Trophoblast cell (in vitro differentiated cells and primary cell): Measurements from ENCODE around the gene HSPA1A.
A peak's percentile ranks its signal among the peaks of the same experiment; 100 is the strongest.
"Not testable (repeated sequence)": the region's sequence is repeated elsewhere in the genome, so short reads cannot be mapped to it uniquely, and the experiment has no call there.

Experiments
- DNase-seq, 2 donors: peaks; one replicate each; pipeline ENCODE4 v3.0.0-alpha.2; 2016
- H2AFZ ChIP-seq: 2 replicates; pipeline ENCODE4 v1.6.1; 2013; ENCODE audit warnings: low read length, moderate library complexity, mild to moderate bottlenecking; ENCODE audit not compliant: insufficient read depth, poor library complexity
- H2AK5ac ChIP-seq: 2 replicates; pipeline ENCODE4 v1.6.1; 2013; ENCODE audit warnings: mild to moderate bottlenecking, low read length
- H2BK120ac ChIP-seq: 2 replicates; pipeline ENCODE4 v1.6.1; 2013; ENCODE audit warnings: low read length, mild to moderate bottlenecking, moderate library complexity; ENCODE audit not compliant: insufficient read depth, poor library complexity
- H2BK12ac ChIP-seq: 2 replicates; pipeline ENCODE4 v1.6.1; 2013; ENCODE audit warnings: mild to moderate bottlenecking, low read length, moderate library complexity
- H2BK5ac ChIP-seq: 2 replicates; pipeline ENCODE4 v1.6.1; 2013; ENCODE audit warnings: low read length, low read depth, moderate library complexity, mild to moderate bottlenecking; ENCODE audit not compliant: poor library complexity
- H3K14ac ChIP-seq: 2 replicates; pipeline ENCODE4 v1.6.1; 2013; ENCODE audit warnings: mild to moderate bottlenecking, low read length
- H3K18ac ChIP-seq: 2 replicates; pipeline ENCODE4 v1.6.1; 2013; ENCODE audit warnings: mild to moderate bottlenecking, low read length
- H3K23ac ChIP-seq: 2 replicates; pipeline ENCODE4 v1.6.1; 2013; ENCODE audit warnings: low read length
- H3K27ac ChIP-seq: 2 replicates; pipeline ENCODE4 v1.5.1; 2013; ENCODE audit warnings: low read depth, mild to moderate bottlenecking, inconsistent platforms, low read length, moderate library complexity
- H3K27me3 ChIP-seq: 2 replicates; pipeline ENCODE4 v1.6.1; 2013; ENCODE audit warnings: inconsistent platforms, mild to moderate bottlenecking, low read length, moderate library complexity; ENCODE audit not compliant: insufficient read depth
- H3K36me3 ChIP-seq, 2 experiments: 1 replicate in 1 of 2; 2 replicates in 1 of 2; pipeline ENCODE4 v1.6.1; 2013; ENCODE audit warnings: low read length in 2 of 2, mild to moderate bottlenecking in 2 of 2, moderate library complexity in 1 of 2; ENCODE audit not compliant: insufficient read depth in 2 of 2, control insufficient read depth in 1 of 2
- H3K4ac ChIP-seq: 2 replicates; pipeline ENCODE4 v1.6.1; 2013; ENCODE audit warnings: low read depth, mild to moderate bottlenecking, low read length, moderate library complexity
- H3K4me1 ChIP-seq, 2 experiments: 1 replicate in 1 of 2; 2 replicates in 1 of 2; pipeline ENCODE4 v1.6.1; 2013; ENCODE audit warnings: low read length in 2 of 2, mild to moderate bottlenecking in 2 of 2, moderate library complexity in 1 of 2; ENCODE audit not compliant: insufficient read depth in 2 of 2, control insufficient read depth in 1 of 2
- H3K4me2 ChIP-seq: 2 replicates; pipeline ENCODE4 v1.6.1; 2013; ENCODE audit warnings: inconsistent platforms, mild to moderate bottlenecking, low read length, moderate library complexity
- H3K4me3 ChIP-seq: 2 replicates; pipeline ENCODE4 v1.5.1; 2013; ENCODE audit warnings: mild to moderate bottlenecking, low read depth, low read length, inconsistent platforms
- H3K79me1 ChIP-seq: one replicate; pipeline ENCODE4 v1.6.1; 2013; ENCODE audit warnings: low read length
- H3K79me2 ChIP-seq: 2 replicates; pipeline ENCODE4 v1.6.1; 2013; ENCODE audit warnings: low read length, mild to moderate bottlenecking; ENCODE audit not compliant: control insufficient read depth, insufficient read depth, poor library complexity
- H3K9ac ChIP-seq: 2 replicates; pipeline ENCODE4 v1.6.1; 2013; ENCODE audit warnings: mild to moderate bottlenecking, low read length
- H3K9me3 ChIP-seq: 2 replicates; pipeline ENCODE4 v1.6.1; 2013; ENCODE audit warnings: low read depth, mild to moderate bottlenecking, control low read depth, inconsistent platforms, low read length; ENCODE audit not compliant: insufficient read depth
- H4K12ac ChIP-seq: 2 replicates; pipeline ENCODE4 v1.6.1; 2013; ENCODE audit warnings: low read depth, mild to moderate bottlenecking, low read length, moderate library complexity
- H4K8ac ChIP-seq: 2 replicates; pipeline ENCODE4 v1.6.1; 2013; ENCODE audit warnings: low read depth, mild to moderate bottlenecking, low read length, moderate library complexity
- H4K91ac ChIP-seq: one replicate; pipeline ENCODE4 v1.6.1; 2013; ENCODE audit warnings: low read depth, mild to moderate bottlenecking, low read length, moderate library complexity
- WGBS: extraction: QIAGEN DNeasy Blood & Tissue Kit; methylation state at CpG from one replicate; pipeline ENCODE4 v1.1.7; 2013; ENCODE audit warnings: missing lambda C conversion rate; ENCODE audit not compliant: insufficient read length, insufficient coverage; ENCODE audit errors: extremely low coverage; 5-methylcytosine and 5-hydroxymethylcytosine counted together

The HSPA1A gene

DNA sequence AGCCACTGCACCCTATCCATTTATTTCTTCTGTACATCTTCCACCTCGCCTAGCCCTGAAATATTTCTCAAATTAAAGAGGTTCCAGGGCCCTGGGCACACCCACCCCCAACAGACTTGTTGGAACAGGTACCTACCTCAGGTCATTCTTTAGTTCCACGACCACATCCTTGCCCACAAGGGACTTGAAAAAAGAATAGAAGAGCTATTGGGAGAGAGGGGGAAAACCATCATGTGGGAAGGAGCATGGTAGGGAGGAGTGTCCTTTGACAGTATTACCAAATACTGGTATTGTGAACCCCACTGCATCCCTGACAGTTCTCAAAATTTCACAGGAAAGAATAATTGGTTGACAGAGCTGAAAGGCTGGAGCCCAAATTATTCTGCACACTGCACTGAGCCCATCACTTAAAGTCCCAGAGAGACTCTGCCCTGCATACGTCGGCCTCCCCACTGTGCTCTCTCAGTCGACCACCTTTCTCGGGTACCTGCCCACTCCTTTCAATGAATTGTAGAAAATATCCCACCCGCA, 9.3 kb upstream of the HSPA1A start:
- Histone ChIP-seq H3K4me1 (peaks cover 0 to 3% of the 10 kb centered on the region in 2 experiments), H2AK5ac (no peak overlapping the region), H3K27me3 (no peaks in the 10 kb centered on the region), H2BK12ac (no peak overlapping the region), H3K79me2 (peaks cover 5% of the 10 kb centered on the region), H3K36me3 (peaks cover 12 to 13% of the 10 kb centered on the region in 2 experiments), H3K4me3 (peak overlapping the region; percentile 77), H3K14ac (peak overlapping the region; percentile 50), H3K9ac (peak overlapping the region; percentile 74), H3K27ac (peak overlapping the region; percentile 77), H3K79me1 (peaks cover 6% of the 10 kb centered on the region), H2BK5ac (peak overlapping the region; percentile 24), H3K23ac (no peak overlapping the region), H3K4ac (peak overlapping the region; percentile 25), H4K8ac (peak overlapping the region; percentile 83), H3K18ac (peak overlapping the region; percentile 41), H2AFZ (peak overlapping the region; percentile 6), H3K9me3 (peaks cover 1% of the 10 kb centered on the region), H4K12ac (no peak overlapping the region), H3K4me2 (peak overlapping the region; percentile 88), H4K91ac (peak overlapping the region; percentile 52), H2BK120ac (no peak overlapping the region)
- DNase-seq: no peak
- no CpG with 5 or more reads among the region's 7 CpGs for WGBS

DNA sequence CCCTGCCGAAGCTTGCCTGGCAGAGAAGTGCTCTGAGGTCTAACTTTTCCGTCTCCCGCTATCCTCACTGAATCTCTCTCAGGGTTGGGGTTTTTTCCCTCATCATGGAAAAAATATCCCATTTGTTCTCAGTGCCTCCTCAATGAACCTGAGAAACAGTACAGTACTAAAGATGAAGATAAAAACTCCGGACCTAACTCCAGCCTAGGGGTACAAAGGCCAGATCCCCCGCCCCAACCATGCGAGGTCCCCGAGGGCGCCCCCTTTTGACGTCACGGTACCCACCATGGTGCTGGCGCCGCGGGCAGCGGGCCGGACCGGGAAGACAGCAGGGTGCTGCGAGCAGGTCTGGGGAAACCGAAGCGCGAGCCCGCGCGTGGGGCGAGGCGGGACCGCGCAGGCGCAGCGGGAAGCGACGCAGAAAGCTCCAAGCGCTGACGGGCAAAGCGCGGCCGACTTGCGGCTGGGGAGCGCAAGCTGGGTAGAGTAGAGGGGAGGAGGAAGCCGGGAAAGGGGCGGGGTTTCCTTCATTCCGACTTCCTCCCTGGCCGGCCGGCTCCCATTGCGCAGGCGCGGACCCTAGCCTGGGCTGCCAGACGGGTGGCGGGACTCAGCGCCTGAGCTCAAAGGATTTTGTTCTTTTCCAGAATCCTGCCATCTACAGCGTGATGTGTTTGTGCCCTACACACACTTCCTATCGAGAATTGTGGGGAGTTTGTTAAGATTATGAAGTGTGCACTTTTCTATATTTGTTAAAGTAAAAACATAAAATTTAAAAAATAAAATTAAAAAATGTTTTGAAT, 8.7 kb upstream of the HSPA1A start, which contains the start of gene LSM2:
Gene LSM2 (minus strand): TSS at position 497 of the 803 bp plus-strand sequence. CDS start 209 bp downstream, at position 288.
- Histone ChIP-seq H2BK5ac (peak within 1 kb of the TSS; percentile 24), H3K18ac (peak within 1 kb of the TSS; percentile 82), H3K14ac (peak within 1 kb of the TSS; percentile 82), H3K27me3 (no peaks in the 10 kb centered on the region), H4K12ac (peak within 1 kb of the TSS; percentile 51), H3K9me3 (peaks cover 1% of the 10 kb centered on the region), H3K27ac (peak within 1 kb of the TSS; percentile 77), H4K8ac (peak within 1 kb of the TSS; percentile 83), H2BK120ac (peak within 1 kb of the TSS; percentile 45), H3K4me1 (peaks cover 0 to 3% of the 10 kb centered on the region in 2 experiments), H3K79me1 (peaks cover 6% of the 10 kb centered on the region), H4K91ac (peak within 1 kb of the TSS; percentile 53), H2BK12ac (no peak within 1 kb of the TSS), H3K36me3 (peaks cover 8 to 13% of the 10 kb centered on the region in 2 experiments), H3K4me2 (peak within 1 kb of the TSS; percentile 88), H3K4ac (peak within 1 kb of the TSS; percentile 25), H3K4me3 (peak within 1 kb of the TSS; percentile 77), H2AK5ac (no peak within 1 kb of the TSS), H3K79me2 (peaks cover 5% of the 10 kb centered on the region), H3K9ac (peak within 1 kb of the TSS; percentile 74), H3K23ac (no peak within 1 kb of the TSS), H2AFZ (peak within 1 kb of the TSS; percentile 12)
- DNase-seq: peak; percentile 98 to 99
- WGBS: no CpG with 5 or more reads among the region's 51 CpGs

GRCh38 chr6:31808599-31808998, 6.7 kb upstream of the HSPA1A start:
- H2AFZ ChIP-seq, H3K4me1 ChIP-seq, H3K23ac ChIP-seq, H3K4ac ChIP-seq, H3K79me2 ChIP-seq, H2BK5ac ChIP-seq, H3K4me2 ChIP-seq, H3K27me3 ChIP-seq, H3K27ac ChIP-seq, H3K14ac ChIP-seq, H3K79me1 ChIP-seq, H3K9ac ChIP-seq, DNase-seq, H3K4me3 ChIP-seq, H3K9me3 ChIP-seq, H4K91ac ChIP-seq, H2BK120ac ChIP-seq, H3K18ac ChIP-seq, H3K36me3 ChIP-seq, H4K12ac ChIP-seq, H4K8ac ChIP-seq, H2BK12ac ChIP-seq, H2AK5ac ChIP-seq: not testable (repeated sequence)
- no CpG with 5 or more reads among the region's 10 CpGs for WGBS

DNA sequence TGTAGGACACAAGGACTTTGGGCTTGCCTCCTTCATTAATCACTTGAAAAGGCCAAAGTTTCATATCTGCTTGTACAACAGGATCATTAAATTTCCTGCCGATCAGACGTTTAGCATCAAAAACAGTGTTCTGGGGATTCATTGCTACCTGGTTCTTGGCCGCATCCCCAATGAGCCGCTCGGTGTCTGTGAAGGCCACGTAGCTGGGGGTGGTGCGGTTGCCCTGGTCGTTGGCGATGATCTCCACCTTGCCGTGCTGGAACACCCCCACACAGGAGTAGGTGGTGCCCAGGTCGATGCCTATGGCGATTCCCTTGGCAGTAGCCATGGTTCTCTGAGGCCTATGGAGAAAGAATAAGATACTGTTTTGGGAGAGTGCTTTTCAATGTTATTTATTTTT, 3.7 kb upstream of the HSPA1A start:
- Histone ChIP-seq H2AFZ (no peak overlapping the region), H3K4ac (no peak overlapping the region), H2BK12ac (no peak overlapping the region), H3K79me2 (peaks cover under 1% of the 10 kb centered on the region), H3K23ac (no peak overlapping the region), H3K27ac (no peak overlapping the region), H2BK120ac (no peak overlapping the region), H3K27me3 (no peaks in the 10 kb centered on the region), H3K79me1 (peaks cover 10% of the 10 kb centered on the region), H3K18ac (no peak overlapping the region), H4K8ac (no peak overlapping the region), H3K4me1 (peaks cover 0 to 3% of the 10 kb centered on the region in 2 experiments), H3K9me3 (peaks cover 1% of the 10 kb centered on the region), H4K91ac (no peak overlapping the region), H3K4me2 (no peak overlapping the region), H3K4me3 (no peak overlapping the region), H3K36me3 (no peaks in the 10 kb centered on the region), H2AK5ac (no peak overlapping the region), H3K9ac (no peak overlapping the region), H3K14ac (no peak overlapping the region), H4K12ac (no peak overlapping the region), H2BK5ac (no peak overlapping the region)
- WGBS: no CpG with 5 or more reads among the region's 12 CpGs
- no peak for DNase-seq
